Activated naive CD8-positive, alpha-beta T cell treated with anti-CD3 and anti-CD28 coated beads, Interleukin-2, amount 10 ng/mL, durations not matched to agents 7 days and 5 days (primary cell): ENCODE results near the gene GYPB. TPM values are rescaled to one million over a fixed set of nuclear protein-coding genes. Genes with fewer than 3 reads are reported as not detected.
"Not testable (repeated sequence)": the region's sequence is repeated elsewhere in the genome, so short reads cannot be mapped to it uniquely, and the experiment has no call there.

Source experiments
- ATAC-seq: fragments of 150-1000 bp; cut with Tn5 transposase; one replicate; pipeline ENCODE4 v1.10.0; 2021; ENCODE audit warnings: low read depth, moderate library complexity
- POLR2A ChIA-PET: fragments of 350-600 bp; sonication (Branson Sonifier 250); formaldehyde crosslinking; loops from one replicate; lab custom pipeline; 2021; ENCODE audit warnings: antibody characterized with exemption; lab: Charles Lee
- DNase-seq: peaks from one replicate; pipeline ENCODE4 v3.0.0; 2021
- H3K27ac Mint-ChIP-seq: one replicate; pipeline ENCODE4 v1.8.0; 2022; ENCODE audit warnings: mild to moderate bottlenecking, mixed read lengths
- H3K27me3 Mint-ChIP-seq: one replicate; pipeline ENCODE4 v1.8.0; 2022; ENCODE audit warnings: mild to moderate bottlenecking, moderate library complexity, mixed read lengths
- H3K36me3 Mint-ChIP-seq: one replicate; pipeline ENCODE4 v1.8.0; 2021; ENCODE audit warnings: mild to moderate bottlenecking, mixed read lengths
- H3K4me1 Mint-ChIP-seq: one replicate; pipeline ENCODE4 v1.8.0; 2021; ENCODE audit warnings: mixed read lengths
- H3K4me3 Mint-ChIP-seq: one replicate; pipeline ENCODE4 v1.8.0; 2022; ENCODE audit warnings: mild to moderate bottlenecking, moderate library complexity, mixed read lengths
- H3K9me3 Mint-ChIP-seq: one replicate; pipeline ENCODE4 v1.8.0; 2021; ENCODE audit warnings: mixed read lengths
- total RNA-seq, 2 experiments: library from RNA; stranded (reverse); gene quantifications; one replicate each; pipeline ENCODE4 v1.2.3, GENCODE V29; 2021

GYPB gene
- total RNA-seq, 2 experiments from 2014 or later = 1.3 TPM; not detected in 1

DNA sequence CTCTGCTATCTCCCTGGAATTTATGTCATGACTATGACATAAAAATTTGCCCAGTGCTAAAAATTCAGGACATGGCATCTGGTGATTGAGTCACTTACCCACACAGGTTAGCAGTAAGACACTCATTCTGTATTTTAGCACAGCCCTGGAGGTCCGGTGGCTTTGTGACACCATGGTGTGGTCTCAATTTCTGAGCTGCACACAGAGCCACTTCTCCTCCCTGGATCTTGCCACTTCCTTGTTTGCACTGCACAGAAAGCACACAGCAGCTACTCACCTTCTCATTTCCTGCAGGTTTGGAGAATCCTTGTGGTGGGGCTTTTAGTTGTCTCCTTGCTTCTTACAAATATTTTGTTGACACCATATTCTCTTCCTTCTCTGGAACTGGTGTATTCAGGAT is 69.0 kb downstream of the GYPB start:
- DNase-seq, POLR2A ChIA-PET, H3K27ac Mint-ChIP-seq, H3K4me1 Mint-ChIP-seq, H3K36me3 Mint-ChIP-seq, H3K27me3 Mint-ChIP-seq, ATAC-seq, H3K4me3 Mint-ChIP-seq, H3K9me3 Mint-ChIP-seq: not testable (repeated sequence)

DNA sequence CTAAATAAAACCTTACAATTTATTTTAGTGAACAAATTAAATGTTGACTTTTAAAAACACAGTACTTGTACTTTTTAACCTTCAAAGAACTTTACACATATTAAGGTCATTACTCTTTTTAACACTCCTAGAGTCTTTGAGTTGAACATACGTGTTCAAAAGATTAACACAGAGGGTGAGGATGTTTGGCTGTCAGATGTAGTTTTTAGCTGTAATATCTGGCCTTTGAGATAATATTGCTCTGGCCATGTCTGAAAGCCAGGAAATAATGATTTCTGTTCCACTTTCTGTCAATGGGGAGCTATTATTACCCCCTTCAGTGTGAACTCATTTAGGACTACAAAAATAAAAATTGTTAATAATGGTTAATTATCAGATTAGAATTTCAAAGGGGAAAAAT is 71.7 kb downstream of the GYPB start:
- H3K27ac Mint-ChIP-seq, DNase-seq, H3K4me3 Mint-ChIP-seq, H3K36me3 Mint-ChIP-seq, H3K4me1 Mint-ChIP-seq, POLR2A ChIA-PET, ATAC-seq, H3K27me3 Mint-ChIP-seq, H3K9me3 Mint-ChIP-seq: not testable (repeated sequence)

Other genes with a start within 250 kb of the GYPB start
- gene GYPE, start 113.8 kb downstream of the GYPB start, total RNA-seq = 1 to 10 TPM; 3.0 to 3.5 TPM
- not detected for gene GYPA, start 121.3 kb upstream of the GYPB start, total RNA-seq